ENCODE results near the gene MSANTD1. TPM values are rescaled to one million over a fixed set of nuclear protein-coding genes. Genes with fewer than 3 reads are reported as not detected.

The MSANTD1 gene
- total and polyA plus RNA-seq, 2 donors (not counting 1 experiment from before 2014, with no cell fraction given): 0.78 to 5.5 TPM

GRCh38 chr4:3202836-3203820, 45.8 kb upstream of the MSANTD1 start:
- H3K4me2 ChIP-seq (replicated peaks; ENCODE audit: low read depth, low read length, poor library complexity, severe bottlenecking): peak overlapping the region; percentile 51
- Mint-ChIP-seq H3K27ac (peak overlapping the region; percentile 56), H3K27me3 (no peaks in the 10 kb centered on the region), H3K4me1 (peaks cover 19% of the 10 kb centered on the region), H3K9me3 (ENCODE audit: insufficient read depth) (no peaks in the 10 kb centered on the region), H3K4me3 (peak overlapping the region; percentile 37)
- peak overlapping the region in 1 of 2 donors; percentile 34 for H3K27ac ChIP-seq (ENCODE audit: low read length in 2 of 2)
- peaks cover 0 to 50% of the 10 kb centered on the region in 2 experiments for H3K36me3 ChIP-seq (replicated peaks in 1 of 2; ENCODE audit: control extremely low read depth in 1 of 2, control insufficient read depth in 1 of 2, extremely low read depth in 1 of 2, insufficient read depth in 2 of 2, low read length in 1 of 2)
- ChIA-PET CTCF (interaction anchor here (2.4 kb wide), 1 partner anchor 12 kb away, joined by 5 read pairs; no protein-coding TSS in a partner anchor), POLR2A (interaction anchor here (0.7 kb wide), 1 partner anchor 129 kb away, joined by 3 read pairs; no protein-coding TSS in a partner anchor)
- intact Hi-C loops (cut with micrococcal nuclease): loop anchor here (10.0 kb wide), 1 partner anchor 242 kb away; the partner anchor contains the start of gene HGFAC
- ATAC-seq (ENCODE audit: low read depth) (peak; percentile 73), DNase-seq (peak; percentile 54)
- H3K27me3 ChIP-seq (replicated peaks in 1 of 4; ENCODE audit: control extremely low read depth in 1 of 4, control insufficient read depth in 3 of 4, insufficient read depth in 4 of 4, low read length in 3 of 4): no peaks in the 10 kb centered on the region
- no peaks in the 10 kb centered on the region for H3K9me3 ChIP-seq (ENCODE audit: control extremely low read depth in 1 of 3, control insufficient read depth in 2 of 3, insufficient read depth in 1 of 3, low read length in 2 of 3)
- H3K4me1 ChIP-seq (ENCODE audit: control insufficient read depth in 2 of 2, insufficient read depth in 2 of 2, low read length in 2 of 2): peaks cover 16 to 18% of the 10 kb centered on the region in 2 donors
- H2AFZ ChIP-seq (ENCODE audit: insufficient read depth, low read depth, low read length, poor library complexity, severe bottlenecking): no peak overlapping the region
- no peak for TF ChIP-seq EZH2 (IDR thresholded peaks at IDR 0.05; ENCODE audit: borderline replicate concordance, insufficient read depth, low read depth, low read length, poor library complexity, severe bottlenecking)
- TF ChIP-seq CTCF (IDR thresholded peaks at IDR 0.05): no peak
- no peak overlapping the region for H3K4me3 ChIP-seq (ENCODE audit: control extremely low read depth in 1 of 5, extremely low read depth in 1 of 5, insufficient read depth in 1 of 5, low read depth in 2 of 5, low read length in 4 of 5)
- H4K20me1 ChIP-seq (ENCODE audit: control insufficient read depth, insufficient read depth, low read length, poor library complexity, severe bottlenecking): no peaks in the 10 kb centered on the region
- WGBS (ENCODE audit: insufficient coverage): 73% methylated on average over 16 of the region's 22 CpGs
- no peaks in the 10 kb centered on the region for H3K79me2 ChIP-seq (ENCODE audit: control insufficient read depth, insufficient read depth, low read length)
- no peak overlapping the region for H3K9ac ChIP-seq (ENCODE audit: low read length)

All from B cell (primary cell).